GM23248 (cell line): Measurements from ENCODE around the gene SPAG4.

Experiments used
- EZH2 ChIP-seq: fragments of 200-600 bp; sonication (generic); IDR thresholded peaks from 2 replicates; pipeline ENCODE4 v1.6.1; 2018; ENCODE audit warnings: antibody characterized with exemption, mild to moderate bottlenecking; ENCODE audit not compliant: insufficient read depth, poor library complexity, severe bottlenecking
- EZH2phosphoT487 ChIP-seq: fragments of 200-600 bp; sonication (generic); IDR thresholded peaks from 2 replicates; pipeline ENCODE4 v1.6.1; 2018; ENCODE audit warnings: antibody characterized with exemption, moderate library complexity, mild to moderate bottlenecking, low read depth; ENCODE audit not compliant: insufficient read depth

DNA sequence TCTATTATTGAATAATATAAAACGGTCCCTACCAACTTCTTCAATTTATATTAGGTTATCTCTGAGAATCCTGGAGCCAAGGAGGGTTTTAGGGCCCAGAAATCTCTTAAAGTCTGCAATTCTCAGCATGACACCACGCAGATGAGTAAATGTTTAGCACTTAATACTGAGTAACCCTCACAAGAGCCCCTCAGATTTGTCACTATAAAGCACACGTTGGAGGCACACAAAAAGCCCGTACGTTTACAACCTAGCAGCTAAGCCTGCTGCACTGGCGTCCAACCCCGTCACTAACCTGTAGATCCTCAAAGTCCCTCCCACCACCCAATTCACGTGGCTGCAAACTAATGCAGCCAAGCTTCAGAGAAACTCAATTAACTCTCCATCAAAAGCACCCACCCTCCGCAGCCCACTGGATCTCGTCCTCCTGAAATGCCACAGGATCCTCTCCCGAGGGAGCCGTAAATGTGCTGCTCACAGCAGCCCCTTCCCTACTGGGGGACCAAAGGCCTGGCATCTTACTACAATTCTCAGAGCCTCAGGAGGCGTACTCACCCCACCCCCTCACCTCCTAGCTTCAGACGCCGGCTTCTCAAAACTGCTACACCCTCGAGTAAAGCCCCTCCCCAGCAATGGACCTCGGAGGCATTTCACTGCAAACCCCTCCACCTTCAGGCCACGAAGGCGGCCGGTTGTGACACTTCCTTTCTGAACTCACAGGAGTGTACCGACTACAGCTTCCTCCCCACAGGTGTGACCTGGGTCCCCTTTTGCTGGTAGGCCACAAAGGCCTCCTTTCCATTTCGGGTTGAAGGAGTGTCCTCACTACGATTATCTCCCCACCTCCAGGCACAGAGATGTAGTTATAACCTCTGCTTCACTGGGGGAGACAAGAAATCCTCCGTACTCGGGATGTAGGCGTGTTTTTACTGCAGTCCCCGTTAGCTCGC, 48.2 kb downstream of the SPAG4 start:
- TF ChIP-seq EZH2phosphoT487 (no peak), EZH2 (no peak)
